Measurements from ENCODE around the gene DHRS2.

GRCh38 chr14:23694085-23694948 lies 58.2 kb downstream of the DHRS2 start:
- TF ChIP-seq ZNF280B (CRISPR knock-in tag; IDR thresholded peaks at IDR 0.05; ENCODE audit: borderline replicate concordance): no peak
- no peak for TF ChIP-seq ZNF207 (IDR thresholded peaks at IDR 0.05; ENCODE audit: borderline replicate concordance)
- TF ChIP-seq KLF16 (CRISPR knock-in tag; IDR thresholded peaks at IDR 0.05): peak in 1 of 2 experiments; percentile 34; a peak in 1 of 4 replicates
- no peak for TF ChIP-seq CTCF (CRISPR knock-in tag; IDR thresholded peaks at IDR 0.05)
- no peak for TF ChIP-seq YY1 (IDR thresholded peaks at IDR 0.05; ENCODE audit: insufficient read depth, insufficient replicate concordance, low read depth, low read length)
- TF ChIP-seq NFE2L2 (IDR thresholded peaks at IDR 0.05; ENCODE audit: low read length): no peak
- TF ChIP-seq EP300 (IDR thresholded peaks at IDR 0.05; ENCODE audit: low read depth in 2 of 2, low read length in 2 of 2): peak; percentile 34 to 76; a peak in 3 of 4 replicates
- peak; percentile 32; the same call in 1 of the 2 replicates for TF ChIP-seq EP300 (CRISPR knock-in tag; IDR thresholded peaks at IDR 0.05; ENCODE audit: borderline replicate concordance)
- TF ChIP-seq FOXJ3 (CRISPR knock-in tag; IDR thresholded peaks at IDR 0.05; ENCODE audit: borderline replicate concordance): peak; percentile 59; the same call in 1 of the 2 replicates
- TF ChIP-seq ZNF292 (CRISPR knock-in tag; IDR thresholded peaks at IDR 0.05; ENCODE audit: borderline replicate concordance, low read depth): peak; percentile 70; the same call in 1 of the 2 replicates
- peak; percentile 52; the same call in 1 of the 2 replicates for TF ChIP-seq NFIC (IDR thresholded peaks at IDR 0.05; ENCODE audit: low read length)
- no peak for TF ChIP-seq ZBTB43 (CRISPR knock-in tag; conservative IDR thresholded peaks at IDR 0.05)
- TF ChIP-seq STAT6 (CRISPR knock-in tag; IDR thresholded peaks at IDR 0.05; ENCODE audit: borderline replicate concordance): no peak
- no peak for TF ChIP-seq BRCA1 (CRISPR knock-in tag; IDR thresholded peaks at IDR 0.05)
- TF ChIP-seq PLRG1 (conservative IDR thresholded peaks at IDR 0.05): no peak

Data from HepG2 (cell line).